Measurements from ENCODE around the gene WWOX.

WWOX gene

DNA sequence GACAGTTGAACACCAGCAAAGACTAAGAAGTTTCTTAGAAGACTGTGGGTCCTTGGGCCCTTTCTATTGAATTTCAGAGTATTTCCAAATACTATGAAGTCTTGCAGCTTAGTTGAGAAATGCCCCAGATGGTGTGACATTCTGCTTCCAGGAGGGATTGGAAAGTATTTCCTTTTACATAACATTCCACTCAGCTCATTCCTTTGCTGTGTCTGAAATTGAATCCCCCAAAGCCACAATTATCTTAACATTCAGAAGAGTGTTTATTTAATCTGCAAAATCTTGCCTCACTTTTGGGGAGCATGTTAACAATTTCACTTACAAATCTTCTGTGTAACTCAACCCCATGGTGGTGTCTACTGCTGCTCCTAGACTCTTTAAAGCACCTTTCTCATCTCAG lies 307.7 kb downstream of the WWOX start:
- DNase-seq: no peak

DNA sequence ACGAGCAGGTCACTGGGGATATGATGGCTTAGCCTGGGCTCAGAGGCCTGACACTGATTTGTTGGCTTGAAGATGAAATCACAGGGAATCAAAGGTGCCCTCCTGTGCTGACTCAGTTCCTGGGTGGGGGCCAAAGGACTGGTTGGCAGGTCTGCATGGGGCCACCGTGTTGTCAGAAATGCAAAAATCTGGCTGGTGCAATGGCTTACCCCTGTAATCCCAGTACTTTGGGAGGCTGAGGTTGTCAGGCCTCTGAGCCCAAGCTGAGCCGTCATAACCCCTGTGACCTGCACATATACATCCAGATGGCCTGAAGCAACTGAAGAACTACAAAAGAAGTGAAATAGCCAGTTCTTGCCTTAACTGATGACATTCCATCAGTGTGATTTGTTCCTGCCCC lies 314.2 kb downstream of the WWOX start:
- no peak for DNase-seq

- no peak for DNase-seq
These were observed 315.6 kb downstream of the WWOX start for GRCh38 chr16:78415013-78415412.

DNA sequence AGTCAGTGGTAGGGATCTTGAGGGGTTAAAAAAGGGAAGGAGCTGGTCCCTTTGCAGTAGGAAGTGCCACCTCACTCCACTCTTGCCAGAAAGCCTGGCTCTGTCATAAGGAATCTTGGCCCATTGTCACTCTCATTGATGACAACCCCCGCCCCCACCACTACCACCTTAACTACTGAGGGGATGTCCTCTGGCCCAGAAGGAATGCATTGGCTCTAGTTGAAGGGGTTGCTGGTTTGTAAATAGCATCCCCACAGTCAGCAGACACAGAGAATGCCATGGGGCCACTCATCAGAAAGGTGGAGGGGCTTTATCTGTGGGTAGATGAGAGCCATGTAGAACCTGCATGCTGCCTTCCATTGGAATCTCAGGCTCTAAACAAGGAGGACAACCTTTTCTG lies 316.2 kb downstream of the WWOX start:
- DNase-seq: no peak

- DNase-seq: no peak
These were observed 316.9 kb downstream of the WWOX start for GRCh38 chr16:78416400-78416799.

- no peak for DNase-seq
These were observed 321.8 kb downstream of the WWOX start for GRCh38 chr16:78421181-78421708.

DNA sequence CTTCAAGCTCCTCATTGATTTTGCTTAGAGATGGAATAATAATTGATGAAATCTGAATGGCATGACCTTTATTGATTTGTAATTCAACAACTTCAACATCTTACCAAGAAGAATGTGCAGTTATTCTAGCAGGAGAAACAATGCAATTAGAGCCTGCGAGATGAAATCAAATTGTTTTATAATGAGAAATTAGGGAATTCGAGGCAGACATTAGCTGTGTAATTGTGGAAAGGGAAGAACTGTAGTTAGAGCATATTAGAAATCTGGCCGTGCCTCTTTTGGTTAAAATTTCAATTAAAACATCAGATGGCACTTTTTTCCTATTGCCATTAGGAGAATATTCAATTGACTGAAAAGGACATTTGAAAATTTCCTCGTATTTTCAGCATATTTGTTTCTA lies 325.8 kb downstream of the WWOX start:
- DNase-seq: no peak

GRCh38 chr16:78425891-78426510 lies 326.5 kb downstream of the WWOX start:
- DNase-seq: no peak

DNA sequence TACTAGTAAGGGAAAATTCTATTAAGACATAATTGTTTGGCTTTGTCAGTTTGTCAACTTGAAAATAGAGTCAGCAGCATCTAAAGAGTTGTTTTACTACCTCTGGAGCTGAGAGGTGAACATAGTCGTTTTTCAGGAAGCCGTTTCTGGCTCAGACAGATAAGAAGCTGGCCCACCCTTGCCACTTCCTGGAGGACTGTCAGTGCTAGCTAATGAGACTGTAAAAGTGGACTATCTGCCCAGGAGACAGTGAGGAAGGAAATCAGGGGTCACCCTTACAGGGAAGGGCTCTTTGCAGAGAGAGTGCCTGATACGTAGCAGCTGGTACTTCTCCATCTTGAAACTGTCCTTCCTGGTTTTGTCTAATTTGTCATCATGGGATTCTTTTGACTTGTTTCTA lies 328.7 kb downstream of the WWOX start:
- no peak for DNase-seq

- DNase-seq: no peak
These were observed 330.8 kb downstream of the WWOX start for GRCh38 chr16:78430281-78430680.

- DNase-seq: no peak
These were observed 331.7 kb downstream of the WWOX start for GRCh38 chr16:78431004-78431670.

DNA sequence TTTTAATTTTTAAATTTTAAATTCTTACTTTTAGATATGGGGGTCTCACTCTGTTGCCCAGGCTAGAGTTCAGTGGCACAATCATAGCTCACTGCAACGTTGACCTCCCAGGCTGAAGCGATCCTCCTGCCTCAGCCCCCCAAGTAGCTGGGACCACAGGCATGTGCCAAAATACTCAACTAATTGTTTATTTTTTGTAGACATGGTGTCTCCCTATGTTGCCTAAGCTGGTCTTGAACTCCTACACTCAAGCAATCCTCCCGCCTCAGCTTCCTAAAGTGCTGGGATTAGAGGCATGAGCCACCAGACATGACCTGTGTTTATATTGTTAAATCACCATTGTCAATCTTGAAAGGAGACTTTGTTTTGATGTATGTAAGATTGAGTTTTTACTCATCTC lies 332.2 kb downstream of the WWOX start:
- DNase-seq: no peak

DNA sequence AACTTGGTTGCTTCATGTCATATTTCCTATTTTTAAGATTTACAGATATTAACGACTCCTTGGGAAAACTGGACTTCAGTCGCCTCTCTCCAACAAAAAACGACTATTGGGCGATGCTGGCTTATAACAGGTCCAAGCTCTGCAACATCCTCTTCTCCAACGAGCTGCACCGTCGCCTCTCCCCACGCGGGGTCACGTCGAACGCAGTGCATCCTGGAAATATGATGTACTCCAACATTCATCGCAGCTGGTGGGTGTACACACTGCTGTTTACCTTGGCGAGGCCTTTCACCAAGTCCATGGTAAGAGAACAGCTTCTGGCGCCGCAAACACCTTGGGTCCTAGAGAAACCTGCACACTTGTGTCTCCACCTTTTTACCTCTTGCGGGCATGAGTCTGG lies 333.0 kb downstream of the WWOX start:
- no peak for DNase-seq

DNA sequence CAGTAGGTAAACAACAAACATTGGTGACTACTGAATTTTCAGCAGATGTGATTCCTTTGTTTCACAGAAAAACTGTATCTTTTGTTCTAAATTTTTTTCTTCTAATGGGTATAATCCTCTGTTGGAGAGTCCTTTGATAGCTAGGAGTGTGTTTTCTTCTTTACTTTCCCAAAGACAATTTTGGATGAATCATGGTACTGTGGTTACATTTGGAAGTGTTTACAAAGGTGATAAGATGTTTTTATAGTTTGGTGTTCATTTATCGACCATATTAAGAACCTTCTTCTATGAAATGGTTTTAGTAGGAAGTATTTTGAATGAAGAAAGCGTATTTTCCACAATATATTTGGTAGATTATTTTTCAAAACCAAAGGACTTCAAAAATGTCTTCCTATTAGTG lies 333.7 kb downstream of the WWOX start:
- DNase-seq: no peak

GRCh38 chr16:78434401-78434800 lies 334.9 kb downstream of the WWOX start:
- DNase-seq: no peak

DNA sequence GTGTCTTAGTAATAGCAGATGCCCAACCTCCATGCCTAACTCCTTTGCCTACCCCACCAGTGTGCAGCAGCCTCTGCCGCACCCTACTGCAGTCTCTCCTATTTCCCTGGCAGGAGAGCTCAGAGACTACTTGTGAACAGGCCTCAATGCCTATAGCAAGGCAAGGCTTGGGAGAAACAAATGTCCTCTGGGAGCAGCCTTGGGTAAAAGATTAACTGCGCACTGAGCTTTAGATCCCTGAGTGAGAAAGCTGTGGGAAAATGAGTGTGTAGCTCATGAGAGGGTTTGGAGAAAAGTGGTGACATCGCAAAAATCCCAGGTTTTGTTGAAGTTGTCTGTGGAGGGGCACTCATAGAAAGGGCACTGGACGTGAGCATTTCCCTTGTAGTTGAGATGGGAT lies 335.8 kb downstream of the WWOX start:
- DNase-seq: no peak

DNA sequence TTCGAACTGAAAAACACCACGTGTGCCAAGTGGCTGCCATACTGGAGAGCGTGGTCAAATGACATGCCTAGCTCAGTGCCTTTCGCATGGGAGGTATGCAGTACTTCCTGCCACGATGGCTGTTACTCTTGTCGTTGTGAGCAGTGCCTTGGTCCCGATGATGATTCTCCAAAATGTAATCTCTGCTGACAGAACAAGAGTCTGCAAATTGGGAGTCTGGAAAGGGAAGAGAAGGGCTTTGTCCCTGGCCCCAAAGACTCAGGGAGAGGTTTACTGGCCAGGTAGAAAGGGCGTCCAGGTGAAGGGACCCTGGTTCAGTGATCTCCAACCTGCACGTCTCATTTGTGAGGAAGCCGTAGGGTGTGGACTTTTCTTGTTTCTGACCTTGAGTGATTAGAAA lies 336.6 kb downstream of the WWOX start:
- DNase-seq: no peak

- no peak for DNase-seq
These were observed 337.4 kb downstream of the WWOX start for GRCh38 chr16:78436846-78437245.

DNA sequence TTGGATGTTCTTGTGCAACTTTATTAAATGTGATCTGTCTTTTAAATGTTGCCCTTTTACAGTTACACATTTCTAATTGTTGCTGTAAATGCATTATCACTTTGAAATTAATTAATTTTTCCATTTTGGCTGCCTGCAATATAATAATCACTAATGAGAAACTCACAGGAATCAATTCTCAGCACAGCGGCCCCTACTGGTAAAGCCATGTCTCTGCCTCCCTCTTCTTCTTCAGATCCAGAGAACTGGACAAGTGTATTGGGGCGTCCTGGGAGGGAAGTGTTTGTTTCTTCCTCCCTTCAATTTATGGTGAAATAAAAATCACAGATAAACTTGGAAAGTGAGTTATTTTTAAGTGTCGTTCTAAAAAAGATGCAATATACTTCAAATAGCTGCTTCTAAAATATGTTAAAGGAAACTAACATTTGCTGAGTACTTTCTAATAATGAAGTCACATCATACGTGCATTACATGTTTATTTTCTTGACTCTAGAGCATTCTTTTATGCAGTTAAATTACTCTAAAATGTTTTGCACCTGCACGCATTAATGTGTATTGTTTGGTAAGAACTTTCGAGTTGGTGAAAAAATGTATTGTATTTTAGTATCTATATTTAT lies 338.0 kb downstream of the WWOX start:
- peak; percentile 19 for DNase-seq

DNA sequence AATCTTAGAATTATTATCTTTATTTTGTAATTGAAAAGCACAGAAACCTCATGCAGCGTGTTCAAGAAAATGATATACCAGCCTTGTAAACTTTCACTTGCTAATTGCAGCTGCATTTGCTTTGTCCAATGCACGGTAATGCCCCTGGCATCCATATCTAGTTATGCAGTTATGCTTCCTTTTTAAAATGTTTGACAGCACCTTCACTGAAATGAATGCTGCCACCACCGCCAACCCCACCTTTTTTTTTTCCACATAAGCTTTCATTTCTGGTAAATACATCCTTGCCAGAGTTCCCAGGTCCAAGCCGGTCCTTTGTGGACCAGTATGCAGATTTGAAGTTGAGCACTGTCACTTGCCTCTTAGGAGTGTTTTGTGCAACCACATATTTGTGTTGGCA lies 338.8 kb downstream of the WWOX start:
- no peak for DNase-seq

DNA sequence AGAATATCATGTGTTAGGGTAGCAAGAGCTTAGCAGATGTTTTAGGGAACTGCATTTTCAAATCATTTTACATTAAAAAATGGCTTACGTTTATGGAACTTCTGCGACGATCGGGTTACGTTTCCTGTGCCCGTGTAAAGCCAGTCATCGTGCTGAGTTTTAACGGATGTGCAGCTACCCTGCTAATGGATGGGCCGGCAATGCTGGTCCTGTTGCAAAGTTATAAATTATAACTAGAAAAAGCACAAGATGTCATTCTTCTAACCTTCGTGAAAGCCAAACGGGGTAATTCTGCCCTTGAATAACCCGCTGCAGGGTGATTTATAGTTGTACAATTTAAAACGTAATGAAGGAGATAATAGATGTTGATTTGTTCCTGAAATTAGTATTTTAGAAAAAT lies 339.2 kb downstream of the WWOX start:
- no peak for DNase-seq

GRCh38 chr16:78439646-78440045 lies 340.2 kb downstream of the WWOX start:
- DNase-seq: no peak

DNA sequence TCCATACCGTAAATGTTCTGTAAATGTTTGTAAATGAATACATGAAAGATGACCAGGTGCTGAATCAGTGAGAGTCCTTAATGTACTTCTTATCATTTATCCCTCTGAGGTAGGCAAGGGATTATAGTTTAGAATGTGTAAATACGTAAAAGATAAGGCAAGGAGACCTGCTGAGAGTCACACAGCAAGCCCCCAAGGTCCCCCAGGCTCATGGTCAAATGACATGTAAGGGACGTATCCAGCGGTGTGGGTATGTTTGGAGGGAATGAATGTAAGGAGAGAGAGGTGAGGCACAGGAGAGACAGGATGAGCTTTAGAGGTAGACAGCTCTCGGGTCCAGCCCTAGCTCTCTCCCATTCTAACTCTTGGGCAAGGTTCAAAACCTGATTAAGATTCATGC lies 341.8 kb downstream of the WWOX start:
- no peak for DNase-seq

All from effector CD4-positive, alpha-beta T cell (primary cell).